ENCODE data around the gene SPATA20. TPM values are rescaled to one million over a fixed set of nuclear protein-coding genes. Genes with fewer than 3 reads are reported as not detected.

The SPATA20 gene
- 39.8 and 44.0 TPM in 2 replicates for total RNA-seq

GRCh38 chr17:50547035-50547735 lies at the start of gene SPATA20:
SPATA20 (plus strand) TSS chr17:50547174; CDS start chr17:50547209, 35 bp downstream.

GRCh38 chr17:50507871-50508572 lies 39.0 kb upstream of the SPATA20 start, which contains the start of gene MYCBPAP:
MYCBPAP (plus strand) TSS chr17:50508439; CDS start chr17:50508675, 236 bp downstream.

GRCh38 chr17:50532452-50533024 lies 14.4 kb upstream of the SPATA20 start, which contains the start of gene EPN3:
EPN3 (plus strand) TSS chr17:50532735; CDS start chr17:50536557, 3,822 bp downstream.

GRCh38 chr17:50560185-50560824 lies 13.3 kb downstream of the SPATA20 start, which contains the start of gene CACNA1G:
CACNA1G (plus strand) TSS chr17:50560715; CDS start chr17:50561460, 745 bp downstream.

Other genes starting within 250 kb of the SPATA20 start
- gene XYLT2, start 201.0 kb upstream of the SPATA20 start, total RNA-seq = 21.5 and 27.0 TPM in 2 replicates
- 59.6 and 60.8 TPM in 2 replicates for gene MRPL27, start 174.0 kb upstream of the SPATA20 start, total RNA-seq
- 4.7 and 8.5 TPM in 2 replicates for gene EME1, start 173.9 kb upstream of the SPATA20 start, total RNA-seq
- gene LRRC59, start 149.7 kb upstream of the SPATA20 start, total RNA-seq = 243 and 261 TPM in 2 replicates
- 4.5 and 8.0 TPM in 2 replicates for gene ACSF2, start 121.0 kb upstream of the SPATA20 start, total RNA-seq
- not detected in 2 replicates for gene CHAD, start 78.3 kb upstream of the SPATA20 start, total RNA-seq
- gene RSAD1, start 68.3 kb upstream of the SPATA20 start, total RNA-seq = 28.9 and 30.5 TPM in 2 replicates
- 0.53 and 1.2 TPM in 2 replicates for gene MYCBPAP, start 38.7 kb upstream of the SPATA20 start, total RNA-seq
- gene EPN3, start 14.4 kb upstream of the SPATA20 start, total RNA-seq = 0.07 and 0.13 TPM in 2 replicates
- not detected in 2 replicates for gene CACNA1G, start 13.5 kb downstream of the SPATA20 start, total RNA-seq
- gene ABCC3, start 87.7 kb downstream of the SPATA20 start, total RNA-seq = 3.9 and 4.7 TPM in 2 replicates
- 61.4 and 69.2 TPM in 2 replicates for gene ANKRD40, start 160.7 kb downstream of the SPATA20 start, total RNA-seq
- gene LUC7L3, start 172.4 kb downstream of the SPATA20 start, total RNA-seq = 67.0 and 68.6 TPM in 2 replicates
- gene ANKRD40CL, start 220.3 kb downstream of the SPATA20 start, total RNA-seq = not detected in 2 replicates